Endothelial cell of umbilical vein (primary cell): ENCODE measurements around the gene MUC2.

Source experiments
- CTCF ChIP-seq, 2 donors: IDR thresholded peaks; 1 replicate in 1 of 2; 2 replicates in 1 of 2; pipeline ENCODE4 v1.5.1; 2011; ENCODE audit warnings: low read length in 2 of 2, mild to moderate bottlenecking in 2 of 2, moderate library complexity in 2 of 2, control low read depth in 1 of 2, inconsistent platforms in 1 of 2, low read depth in 1 of 2; ENCODE audit not compliant: insufficient read depth in 1 of 2; ENCODE audit errors: extremely low read depth in 1 of 2
- MAX ChIP-seq: IDR thresholded peaks from 2 replicates; pipeline ENCODE4 v1.6.1; 2011; ENCODE audit not compliant: insufficient read depth, insufficient read length
- POLR2A ChIP-seq: IDR thresholded peaks from 2 replicates; pipeline ENCODE4 v1.6.1; 2012; ENCODE audit warnings: low read depth, mild to moderate bottlenecking, control low read depth, low read length
- POLR2AphosphoS5 ChIP-seq: IDR thresholded peaks from 2 replicates; pipeline ENCODE4 v1.6.1; 2012; ENCODE audit warnings: low read depth, mild to moderate bottlenecking, control low read depth, low read length, moderate library complexity; ENCODE audit not compliant: insufficient read depth

- TF ChIP-seq CTCF (IDR thresholded peaks at IDR 0.05; ENCODE audit: extremely low read depth in 1 of 2, insufficient read depth in 1 of 2, low read depth in 1 of 2, low read length in 2 of 2) (no peak), MAX (no peak), POLR2AphosphoS5 (no peak), POLR2A (no peak)
Observed at GRCh38 chr11:1072116-1072820, 2.4 kb upstream of the MUC2 start.
